Anterior cingulate cortex (tissue), 58 donors: ENCODE data around the gene ACOT7.
"Not testable (repeated sequence)": the region's sequence is repeated elsewhere in the genome, so short reads cannot be mapped to it uniquely, and the experiment has no call there.

ENCODE experiments used
- DNase-seq, 58 donors: peaks; one replicate each; lab custom pipeline; 2025; lab: John Stamatoyannopoulos, UW

Gene ACOT7

DNA sequence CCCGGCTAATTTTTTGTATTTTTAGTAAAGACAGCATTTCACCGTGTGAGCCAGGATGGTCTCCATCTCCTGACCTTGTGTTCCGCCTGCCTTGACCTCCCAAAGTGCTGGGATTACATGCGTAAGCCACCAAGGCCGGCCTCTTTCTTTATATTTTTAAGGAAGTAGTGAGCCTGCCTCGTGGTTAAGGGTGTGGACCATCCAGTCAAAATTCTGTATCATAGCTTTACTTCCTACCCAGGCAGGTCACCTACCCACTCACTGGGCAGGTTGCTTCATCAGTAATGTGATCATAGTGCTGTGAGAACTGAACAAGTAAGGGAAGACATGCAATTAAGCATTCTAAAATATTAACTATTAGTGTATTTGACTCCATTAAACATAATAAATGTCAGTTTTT, 8.1 kb upstream of the ACOT7 start:
- DNase-seq, result no peak

DNA sequence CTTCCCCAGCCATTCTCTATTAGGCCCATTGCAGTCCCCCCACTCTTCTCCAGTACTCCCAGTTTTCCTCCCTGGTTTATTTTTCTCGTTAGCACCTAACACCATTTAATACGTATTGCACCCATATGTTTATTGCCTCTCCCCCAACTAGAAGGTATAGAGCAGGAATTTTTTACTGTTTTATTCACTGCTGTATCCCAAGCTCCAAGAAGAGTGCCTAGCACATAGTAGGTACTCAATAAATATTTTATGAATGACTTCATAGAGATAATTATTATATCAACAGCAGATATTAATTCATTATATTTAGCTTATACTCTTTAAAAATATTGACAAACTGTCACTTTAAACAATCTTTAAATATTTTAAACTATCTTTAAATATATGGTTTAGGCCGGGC, 5.7 kb upstream of the ACOT7 start:
- DNase-seq, result no peak

DNA sequence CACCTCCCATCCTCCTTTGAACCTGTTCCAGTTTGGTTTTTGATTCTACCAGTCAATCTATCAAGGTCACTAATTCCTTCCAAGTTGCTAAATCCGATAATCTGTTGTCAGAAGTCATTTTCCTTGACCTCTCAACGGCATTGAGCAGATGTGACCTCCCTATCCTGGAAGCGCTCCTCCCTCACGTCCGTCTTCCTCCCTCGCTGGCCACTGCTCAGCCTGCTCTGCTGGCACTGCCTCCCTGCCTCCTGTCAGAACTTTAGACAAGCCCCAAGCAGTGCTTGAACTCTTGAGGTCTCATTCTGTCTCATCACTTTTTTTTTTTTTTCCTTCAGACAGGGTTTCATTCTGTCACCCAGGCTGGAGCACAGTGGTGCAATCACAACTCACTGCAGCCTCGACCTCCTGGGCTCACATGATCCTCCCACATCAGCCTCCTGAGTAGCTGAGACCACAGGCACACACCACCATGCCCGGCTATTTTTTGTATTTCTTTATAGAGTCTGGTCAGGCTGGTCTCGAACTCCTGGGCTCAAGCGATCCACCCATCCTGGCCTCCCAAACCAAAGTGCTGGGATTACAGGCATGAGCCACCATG, 4.4 kb upstream of the ACOT7 start:
- no peak for DNase-seq

DNA sequence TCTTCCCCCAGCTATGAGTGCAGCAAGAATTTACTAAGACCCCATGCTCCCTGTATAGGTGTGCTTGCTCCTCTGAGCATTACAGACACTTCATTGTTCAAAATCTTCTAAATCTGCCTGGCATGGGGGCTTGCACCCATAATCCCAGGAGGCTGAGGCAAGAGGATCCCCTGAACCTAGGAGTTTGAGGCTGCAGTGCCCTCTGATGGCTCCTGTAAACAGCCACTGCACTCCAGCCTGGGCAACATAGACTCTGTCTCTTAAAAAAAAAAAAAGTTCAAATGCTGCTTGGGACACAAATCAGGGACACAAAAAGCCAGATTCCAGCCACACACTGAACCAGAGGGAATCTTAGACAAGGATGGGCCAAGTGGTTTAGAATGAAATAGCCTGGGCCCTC, 3.4 kb upstream of the ACOT7 start:
- no peak for DNase-seq

DNA sequence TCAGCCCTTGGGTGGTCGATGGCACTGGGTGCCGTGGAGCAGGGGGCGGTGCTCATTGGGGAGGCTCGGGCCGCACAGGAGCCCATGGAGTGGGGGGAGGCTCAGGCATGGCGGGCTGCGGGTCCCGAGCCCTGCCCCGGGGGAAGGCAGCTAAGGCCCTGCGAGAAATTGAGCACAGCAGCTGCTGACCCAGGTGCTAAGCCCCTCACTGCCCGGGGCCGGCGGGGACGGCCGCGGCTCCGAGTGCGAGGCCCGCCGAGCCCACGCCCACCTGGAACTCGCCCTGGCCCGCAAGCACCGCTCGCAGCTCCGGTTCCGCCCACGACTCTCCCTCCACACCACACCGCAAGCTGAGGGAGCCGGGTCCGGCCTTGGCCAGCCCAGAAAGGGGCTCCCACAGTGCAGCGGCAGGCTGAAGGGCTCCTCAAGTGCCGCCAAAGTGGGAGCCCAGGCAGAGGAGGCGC, 2.2 kb upstream of the ACOT7 start:
- DNase-seq, result not testable (repeated sequence)

DNA sequence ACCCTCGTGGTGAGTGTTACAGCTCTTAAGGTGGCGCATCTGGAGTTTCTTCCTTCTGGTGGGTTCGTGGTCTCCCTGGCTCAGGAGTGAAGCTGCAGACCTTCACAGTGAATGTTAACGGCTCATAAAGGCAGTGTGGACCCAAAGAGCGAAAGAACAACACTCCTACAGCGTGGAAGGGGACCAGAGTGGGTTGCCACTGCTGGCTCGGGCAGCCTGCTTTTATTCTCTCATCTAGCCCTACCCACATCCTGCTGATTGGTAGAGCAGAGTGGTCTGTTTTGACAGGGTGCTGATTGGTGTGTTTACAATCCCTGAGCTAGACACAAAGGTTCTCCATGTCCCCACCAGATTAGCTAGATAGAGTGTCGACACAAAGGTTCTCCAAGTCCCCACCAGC, 1.6 kb upstream of the ACOT7 start:
- not testable (repeated sequence) for DNase-seq

DNA sequence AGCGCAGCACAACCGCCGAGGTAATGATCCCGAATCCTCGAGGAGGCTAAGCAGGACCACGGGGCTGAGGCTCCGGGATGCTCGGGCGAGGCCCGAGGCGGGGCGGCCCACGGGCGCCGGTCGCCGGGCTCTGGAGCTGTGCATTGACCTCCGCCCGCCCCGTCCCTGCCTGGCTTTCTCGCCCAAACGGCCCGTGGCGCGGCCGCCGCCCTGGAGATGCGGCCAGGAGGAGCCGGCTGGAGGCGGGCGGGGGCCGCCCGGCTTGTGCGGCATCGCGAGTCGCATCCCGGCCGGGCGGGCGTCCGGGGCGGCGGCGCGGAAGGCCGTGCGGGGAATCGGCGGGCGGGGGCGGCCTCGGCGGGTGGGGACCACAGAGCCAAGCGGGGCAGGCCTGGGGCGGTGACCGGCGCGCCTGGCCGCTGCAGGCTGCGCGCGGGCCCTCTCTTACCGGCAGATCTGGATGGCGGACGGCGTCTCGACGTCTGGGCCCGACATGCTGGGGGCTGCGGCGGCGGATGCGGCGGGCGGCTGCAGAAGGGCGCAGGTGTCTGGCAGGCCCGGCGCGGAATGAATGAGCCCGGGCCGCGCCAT, 663 bp downstream of the ACOT7 start:
- DNase-seq, result peak in 1 of 58 donors; percentile 54

DNA sequence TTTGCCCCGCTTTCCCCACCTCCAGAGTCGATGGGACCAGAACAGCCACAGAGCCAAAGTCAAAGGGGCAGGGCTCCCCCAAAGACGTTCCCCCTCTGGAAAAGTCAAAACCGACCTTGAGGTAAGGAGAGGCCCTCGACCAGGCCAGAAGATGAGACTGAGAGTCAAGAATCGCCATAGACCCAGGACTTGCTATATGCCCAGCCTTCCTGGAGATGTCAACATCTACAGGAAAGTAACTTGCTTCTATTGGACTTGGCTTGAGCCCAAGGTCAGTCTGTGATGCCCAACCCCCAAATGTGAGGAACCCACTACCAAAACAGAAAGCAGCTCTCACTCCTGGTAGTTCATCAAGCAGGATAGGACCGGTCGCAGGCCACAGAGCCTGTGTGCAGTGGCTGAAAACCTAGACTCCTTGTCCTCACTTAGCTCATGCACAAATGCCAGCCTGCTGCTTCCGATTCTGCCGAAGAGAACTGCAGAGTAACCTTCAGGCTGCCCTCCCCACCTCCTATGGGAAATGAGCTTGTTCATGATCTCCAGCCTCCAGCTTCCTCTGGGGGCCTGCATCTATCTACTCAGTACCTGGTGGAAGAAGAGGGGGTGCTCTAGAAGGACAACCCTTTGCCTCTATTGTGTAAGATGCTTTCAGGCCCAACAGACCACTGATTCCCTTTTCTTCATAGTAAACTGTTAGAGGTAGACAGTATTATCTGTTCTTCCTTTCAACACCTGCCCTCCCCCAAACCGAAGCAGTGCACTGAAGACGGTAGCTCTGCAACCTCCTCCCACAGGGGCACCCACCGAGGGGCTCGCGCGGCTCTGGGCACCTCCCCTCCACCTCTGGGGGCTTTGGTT, 1.4 kb downstream of the ACOT7 start:
- peak in 7 of 58 donors; percentile 4 to 33 (median 13) for DNase-seq

DNA sequence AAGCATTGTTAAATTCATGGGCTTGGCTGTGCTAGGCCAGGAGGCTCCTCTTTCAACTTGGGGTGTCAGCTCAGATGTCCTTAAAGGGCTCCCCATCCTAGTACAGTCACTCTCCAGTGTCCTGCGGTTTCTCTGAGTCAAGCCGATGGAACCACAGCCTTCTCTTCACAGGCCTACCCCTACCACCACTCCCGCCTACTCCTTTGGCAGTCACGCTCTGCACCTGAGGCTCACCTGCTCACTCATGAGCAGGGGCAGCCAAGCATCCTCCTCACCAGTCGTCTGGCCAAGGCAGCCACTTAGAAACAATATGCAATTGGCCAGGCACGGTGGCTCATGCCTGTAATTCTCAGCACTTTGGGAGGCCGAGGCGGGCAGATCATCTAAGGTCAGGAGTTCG, 3.6 kb downstream of the ACOT7 start:
- DNase-seq, result no peak

DNA sequence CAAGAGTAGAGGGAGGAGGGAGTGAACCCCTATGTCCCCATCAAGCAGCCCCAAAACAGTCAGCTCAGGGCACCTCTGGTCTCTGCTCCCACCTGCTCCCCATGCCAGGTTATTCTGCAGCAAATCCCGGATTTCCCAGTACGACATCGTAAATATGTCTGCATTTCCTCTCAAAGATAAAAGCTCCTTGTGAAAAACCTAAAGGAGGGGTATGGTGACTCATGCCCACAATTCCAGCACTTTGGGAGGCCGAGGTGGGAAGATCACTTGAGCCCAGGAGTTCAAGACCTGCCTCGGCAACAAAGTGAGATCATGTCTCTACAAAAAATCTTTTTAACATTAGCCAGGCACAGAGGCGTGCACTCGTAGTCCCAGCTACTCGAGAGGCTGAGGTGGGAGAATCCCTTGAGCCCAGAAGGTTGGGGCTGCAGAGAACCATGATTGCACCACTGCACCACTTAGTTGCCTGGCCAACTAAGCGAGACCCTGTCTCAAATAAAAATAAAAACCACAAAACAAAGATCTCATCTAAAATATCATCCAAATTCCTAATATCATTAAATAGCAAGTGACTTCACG, 7.1 kb downstream of the ACOT7 start:
- no peak for DNase-seq

DNA sequence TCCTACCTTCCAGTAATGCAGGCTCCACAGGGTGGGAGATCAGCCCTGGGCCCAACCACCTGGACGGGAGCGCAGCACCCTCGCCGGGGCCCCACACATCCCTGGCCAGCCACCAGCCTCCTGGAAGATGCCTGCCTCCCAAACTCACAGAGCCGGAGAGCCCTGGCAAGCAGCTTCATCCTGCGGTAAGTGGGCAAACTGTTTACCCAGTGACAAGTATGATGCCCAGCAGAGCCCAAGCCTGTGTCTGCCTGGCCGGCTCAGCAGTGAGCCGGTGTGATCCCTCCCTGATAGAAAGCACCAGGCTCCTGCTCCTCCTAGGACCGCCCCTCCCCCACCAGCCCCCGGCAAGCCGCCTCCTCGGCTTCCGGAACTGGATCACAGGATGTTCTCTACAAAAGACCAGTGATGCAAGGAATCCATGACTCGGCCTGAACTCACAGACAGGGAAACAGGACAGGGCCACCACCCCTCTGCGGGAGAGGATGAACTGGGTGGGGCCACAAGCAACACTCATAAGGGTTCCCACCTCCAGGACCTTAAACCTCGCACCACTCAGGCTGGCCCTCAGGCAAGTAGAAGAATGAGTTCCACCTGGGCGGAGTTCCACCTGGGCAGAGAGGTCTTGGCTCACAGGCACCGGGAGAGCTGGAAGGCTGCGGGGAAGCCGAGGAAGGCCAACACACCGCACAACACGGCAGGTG, 7.9 kb downstream of the ACOT7 start:
- peak in 51 of 58 donors; percentile 10 to 76 (median 41) for DNase-seq

DNA sequence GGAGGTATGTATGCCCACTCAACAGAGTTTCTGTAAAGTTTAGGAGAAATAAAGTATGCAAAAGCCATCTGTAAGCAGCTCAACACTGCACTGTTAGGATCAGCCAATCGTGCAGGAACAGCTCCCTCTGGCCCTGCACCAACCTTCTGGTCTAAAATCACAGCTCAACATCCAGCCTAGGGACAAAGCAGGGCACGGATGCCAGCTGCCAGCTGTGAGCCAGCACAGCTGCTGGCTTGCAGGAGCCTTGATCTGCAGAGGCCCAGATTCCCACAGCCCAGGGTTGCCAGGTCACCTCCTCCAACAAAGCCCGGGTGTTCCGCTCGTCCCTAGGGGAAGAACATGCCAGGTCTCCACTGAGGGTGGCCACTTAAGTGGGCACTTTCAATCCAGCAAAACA, 8.6 kb downstream of the ACOT7 start:
- DNase-seq, result peak in 54 of 58 donors; percentile 18 to 89 (median 67)

DNA sequence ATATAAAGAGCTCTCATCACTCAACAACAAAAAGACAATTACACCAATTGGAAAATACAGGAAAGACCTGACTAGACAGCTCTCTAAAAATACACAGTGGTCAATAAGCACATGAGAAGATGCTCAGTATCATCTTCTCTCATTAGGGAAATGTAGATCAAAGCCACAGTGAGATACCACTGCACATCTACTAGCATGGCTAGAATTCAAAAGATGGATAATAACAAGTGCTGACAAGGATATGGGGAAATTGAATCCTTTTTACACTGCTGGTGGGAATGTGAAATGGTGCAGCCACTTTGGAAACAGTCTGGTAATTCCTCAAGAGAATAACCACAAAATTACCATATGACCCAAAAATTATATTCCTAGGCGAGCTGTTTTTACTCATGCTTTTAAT, 9.4 kb downstream of the ACOT7 start:
- no peak for DNase-seq

DNA sequence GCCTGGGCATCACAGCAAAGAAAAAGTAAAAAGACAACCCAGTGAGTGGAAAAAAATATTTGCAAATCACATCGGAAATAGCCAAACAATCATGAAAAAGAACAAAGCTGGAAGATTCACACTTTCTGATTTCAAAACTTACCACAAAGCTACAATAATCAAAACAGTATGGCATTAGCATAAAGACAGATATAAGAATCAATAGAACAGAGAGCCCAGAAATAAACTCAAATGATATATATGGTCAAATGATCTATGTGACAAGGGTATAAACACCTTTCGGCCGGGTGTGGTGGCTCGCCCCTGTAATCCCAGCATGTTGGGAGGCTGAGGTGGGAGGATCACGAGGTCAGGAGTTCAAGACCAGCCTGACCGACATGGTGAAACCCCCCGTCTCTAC, 13.5 kb downstream of the ACOT7 start:
- no peak for DNase-seq

DNA sequence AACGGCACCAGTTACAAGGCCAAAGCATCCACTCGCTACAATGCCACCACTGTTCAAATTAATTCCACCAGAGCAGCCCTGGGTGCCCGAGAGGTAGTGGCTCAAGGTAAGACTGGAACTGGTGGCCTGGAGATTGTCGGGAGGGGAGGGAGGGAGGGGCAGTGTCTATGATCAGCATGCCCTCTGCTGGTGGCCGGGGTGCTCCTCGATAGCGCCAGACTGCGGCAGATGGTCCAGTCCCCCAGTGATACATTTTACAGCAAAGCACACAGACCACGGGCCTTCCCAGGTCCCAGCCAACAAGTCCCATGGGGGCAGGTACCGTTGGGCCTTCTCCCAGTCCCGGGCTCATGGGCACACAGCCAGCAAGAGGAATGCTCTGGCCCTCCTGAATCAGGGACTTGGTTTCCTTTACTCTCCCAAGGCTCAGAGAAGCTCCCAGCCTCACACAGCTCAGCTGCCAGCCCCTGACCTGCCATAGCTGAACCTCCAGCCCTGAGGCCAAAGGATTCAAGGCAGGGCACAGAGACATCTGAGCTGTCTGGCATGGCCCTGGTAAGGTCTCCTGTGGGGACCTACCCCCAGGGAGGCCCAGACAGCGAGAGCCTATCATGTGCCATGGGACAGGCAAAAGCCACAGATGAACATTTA, 15.3 kb downstream of the ACOT7 start:
- DNase-seq, result no peak

DNA sequence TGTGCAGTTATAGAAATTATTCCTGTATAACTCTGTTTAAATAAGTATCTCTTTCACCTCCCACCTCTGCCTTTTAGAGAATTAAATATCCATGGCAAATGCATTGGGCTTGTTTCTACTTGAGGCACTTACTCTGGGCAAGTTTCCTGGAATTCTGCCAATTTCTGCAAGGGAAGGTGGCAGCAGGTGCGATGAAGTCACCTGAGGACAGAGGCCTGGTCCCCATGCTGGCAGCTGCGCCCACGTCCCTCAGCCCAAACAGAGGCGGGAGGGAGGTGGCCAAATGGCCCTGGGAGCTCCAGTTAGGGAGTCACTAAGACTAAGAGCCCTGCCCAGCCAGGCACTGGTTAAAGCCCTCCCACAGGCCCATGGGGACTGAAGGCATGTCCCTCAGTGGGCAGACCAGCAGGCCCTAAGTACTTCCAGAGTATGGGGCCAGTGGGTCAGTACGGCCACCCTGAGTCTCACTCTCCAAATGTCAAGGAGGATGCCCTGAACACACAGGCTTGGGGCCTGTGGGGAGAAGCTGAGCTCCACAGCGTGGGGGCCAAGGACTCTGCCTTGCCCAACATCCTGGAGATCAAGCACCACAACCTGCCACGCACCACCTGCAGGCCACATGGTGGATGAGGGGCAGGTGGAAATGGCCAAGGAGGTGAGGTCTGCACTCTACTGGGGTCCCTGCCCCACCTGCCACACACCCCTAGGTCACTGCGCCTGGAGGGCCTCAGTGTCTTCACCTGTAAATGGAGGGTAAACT, 19.4 kb downstream of the ACOT7 start:
- DNase-seq, result no peak

DNA sequence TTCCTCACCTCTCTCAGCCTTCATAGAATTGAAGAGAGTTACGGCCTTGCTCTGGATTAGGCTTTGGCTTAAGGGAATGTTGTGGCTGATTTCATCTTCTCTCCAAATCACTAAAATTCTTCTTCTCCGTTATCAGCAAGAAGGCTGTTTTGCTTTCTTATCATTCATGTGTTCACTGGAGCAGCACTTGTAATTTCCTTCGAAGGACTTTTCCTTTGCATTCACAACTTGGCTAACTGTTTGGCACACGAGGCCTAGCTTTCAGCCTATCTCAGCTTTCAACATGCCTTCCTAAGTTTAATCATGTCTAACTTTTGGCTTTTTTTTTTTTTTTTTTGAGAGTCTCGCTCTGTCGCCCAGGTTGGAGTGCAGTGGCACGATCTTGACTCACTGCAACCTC, 21.3 kb downstream of the ACOT7 start:
- DNase-seq, result not testable (repeated sequence)

DNA sequence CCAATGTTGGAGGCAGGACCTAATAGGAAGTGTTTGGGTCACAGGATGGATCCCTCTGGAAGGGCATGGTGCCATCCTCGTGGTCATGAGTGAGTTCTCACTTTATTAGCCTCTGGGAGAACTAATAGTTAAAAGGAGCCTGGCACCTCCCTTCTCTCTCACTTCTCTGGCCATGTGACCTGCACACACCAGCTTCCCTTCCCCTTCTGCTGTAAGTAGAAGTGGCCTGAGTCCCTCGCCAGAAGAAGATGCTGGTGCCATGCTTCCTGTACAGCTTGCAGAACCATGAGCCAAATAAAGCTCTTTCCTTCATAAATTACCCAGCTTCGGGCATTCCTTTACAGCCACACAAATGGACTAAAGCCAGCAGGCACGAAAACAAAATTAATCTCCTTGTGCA, 23.6 kb downstream of the ACOT7 start:
- DNase-seq, result no peak

DNA sequence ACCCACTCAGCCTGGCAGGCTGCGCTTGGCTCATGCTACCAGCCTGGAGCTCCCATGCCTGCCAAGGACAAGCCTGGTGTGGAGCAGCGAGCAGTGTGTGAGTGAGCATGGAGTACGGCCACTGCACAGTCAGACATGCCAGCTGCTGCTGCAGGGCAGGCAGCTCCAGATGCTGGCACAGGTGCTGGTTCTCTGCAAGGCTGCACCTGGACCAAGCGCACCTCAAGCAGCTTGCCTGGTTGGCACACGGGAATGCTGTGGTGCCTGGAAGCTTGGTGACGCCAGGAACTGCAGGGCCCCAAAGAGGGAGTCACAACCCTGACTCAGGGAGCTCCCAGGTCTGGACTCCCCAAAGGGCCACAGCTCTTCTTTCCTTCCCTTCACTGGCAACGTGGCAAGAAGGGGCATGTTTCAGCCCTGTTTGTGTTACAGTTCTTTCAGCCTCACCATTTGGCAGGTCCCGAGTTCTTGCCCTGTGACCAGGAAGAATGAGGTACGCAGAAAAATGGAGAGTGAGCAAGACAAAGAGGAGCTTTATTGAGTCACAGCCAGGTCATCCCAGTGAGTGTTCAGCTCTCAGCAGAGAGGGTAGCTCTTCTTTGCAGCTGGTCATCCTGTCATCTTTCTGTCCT, 26.1 kb downstream of the ACOT7 start:
- DNase-seq, result peak in 31 of 58 donors; percentile 9 to 61 (median 34)
